ENCODE measurements around the gene ANKRD11.

- TF ChIP-seq CTCF (IDR thresholded peaks at IDR 0.05) (no peak), POLR2A (IDR thresholded peaks at IDR 0.05) (no peak)
Measured at GRCh38 chr16:89283449-89283848, 206.9 kb downstream of the ANKRD11 start.
